Aorta (tissue), 5 donors: ENCODE results near the gene SLC4A1AP. TPM values are rescaled to one million over a fixed set of nuclear protein-coding genes. Genes with fewer than 3 reads are reported as not detected.

ENCODE experiments used
- ATAC-seq: fragments of 200-7000 bp; cut with Tn5 transposase; one replicate; pipeline ENCODE4 v1.9.1; 2022; ENCODE audit warnings: moderate library complexity; ENCODE audit not compliant: low FRiP score
- DNase-seq, 2 donors: peaks; one replicate each; pipeline ENCODE4 v3.0.0-alpha.2; 2020
- H3K27ac ChIP-seq, 2 donors: one replicate each; pipeline ENCODE4 v1.5.1; 2013; ENCODE audit warnings: low read length in 2 of 2, mild to moderate bottlenecking in 2 of 2, moderate library complexity in 2 of 2, control low read depth in 1 of 2, inconsistent platforms in 1 of 2, low read depth in 1 of 2
- H3K27me3 ChIP-seq, 2 donors: one replicate each; pipeline ENCODE4 v1.6.1; 2013; ENCODE audit warnings: control low read depth in 1 of 2, low read length in 1 of 2, mild to moderate bottlenecking in 1 of 2, moderate library complexity in 1 of 2; ENCODE audit not compliant: insufficient read depth in 2 of 2, control insufficient read depth in 1 of 2
- H3K36me3 ChIP-seq, 2 donors: one replicate each; pipeline ENCODE4 v1.6.1; 2013; ENCODE audit warnings: control low read depth in 1 of 2, low read length in 1 of 2, mild to moderate bottlenecking in 1 of 2; ENCODE audit not compliant: insufficient read depth in 2 of 2, control insufficient read depth in 1 of 2
- H3K4me1 ChIP-seq, 2 donors: one replicate each; pipeline ENCODE4 v1.6.1; 2013; ENCODE audit warnings: low read length in 2 of 2, control low read depth in 1 of 2, mild to moderate bottlenecking in 1 of 2, moderate library complexity in 1 of 2; ENCODE audit not compliant: insufficient read depth in 2 of 2, control insufficient read depth in 1 of 2
- H3K4me3 ChIP-seq, 2 donors: one replicate each; pipeline ENCODE4 v1.5.1; 2013; ENCODE audit warnings: low read length in 2 of 2, control low read depth in 1 of 2, mild to moderate bottlenecking in 1 of 2
- H3K9me3 ChIP-seq: one replicate; pipeline ENCODE4 v1.6.1; 2013; ENCODE audit warnings: mild to moderate bottlenecking, low read length; ENCODE audit not compliant: control insufficient read depth
- WGBS, 2 donors: extraction: QIAGEN DNeasy Blood & Tissue Kit; methylation state at CpG; one replicate each; pipeline ENCODE4 v1.1.7; 2013; 5-methylcytosine and 5-hydroxymethylcytosine counted together
- intact Hi-C, 2 donors: fragments of 100-400 bp; cut with DNase I; formaldehyde crosslinking; loops; one replicate each; pipeline versions ENCODE4 v1.14.2 to v1.15.0; 2022
- polyA plus RNA-seq, 2 donors: library from polyadenylated mRNA; stranded (reverse); fragments of 200-250 nt; gene quantifications; one replicate each; pipeline ENCODE4 v1.2.3, GENCODE V29; 2013
- total RNA-seq, 2 donors: library from RNA; stranded (reverse); fragmentation: NEBNext Ultra II Directional; extraction: Animal tissue kit (Norgen Biotek cat#: 25700); gene quantifications; one replicate each; pipeline ENCODE4 v1.2.1, GENCODE V29; 2021
- donor health status: healthy with polysubstance abuse.
- donor health status: Bipolar disorder and iron deficiency.
- donor health status: DM: no; HTN: no; CAD: no.
- donor health status: DM: no; HTN: no; CAD: no.
- donor health status: DM: yes; HTN: yes; CAD: no.

SLC4A1AP gene
- total and polyA plus RNA-seq, 4 donors = 10.3 to 19.7 (median 16.9) TPM

DNA sequence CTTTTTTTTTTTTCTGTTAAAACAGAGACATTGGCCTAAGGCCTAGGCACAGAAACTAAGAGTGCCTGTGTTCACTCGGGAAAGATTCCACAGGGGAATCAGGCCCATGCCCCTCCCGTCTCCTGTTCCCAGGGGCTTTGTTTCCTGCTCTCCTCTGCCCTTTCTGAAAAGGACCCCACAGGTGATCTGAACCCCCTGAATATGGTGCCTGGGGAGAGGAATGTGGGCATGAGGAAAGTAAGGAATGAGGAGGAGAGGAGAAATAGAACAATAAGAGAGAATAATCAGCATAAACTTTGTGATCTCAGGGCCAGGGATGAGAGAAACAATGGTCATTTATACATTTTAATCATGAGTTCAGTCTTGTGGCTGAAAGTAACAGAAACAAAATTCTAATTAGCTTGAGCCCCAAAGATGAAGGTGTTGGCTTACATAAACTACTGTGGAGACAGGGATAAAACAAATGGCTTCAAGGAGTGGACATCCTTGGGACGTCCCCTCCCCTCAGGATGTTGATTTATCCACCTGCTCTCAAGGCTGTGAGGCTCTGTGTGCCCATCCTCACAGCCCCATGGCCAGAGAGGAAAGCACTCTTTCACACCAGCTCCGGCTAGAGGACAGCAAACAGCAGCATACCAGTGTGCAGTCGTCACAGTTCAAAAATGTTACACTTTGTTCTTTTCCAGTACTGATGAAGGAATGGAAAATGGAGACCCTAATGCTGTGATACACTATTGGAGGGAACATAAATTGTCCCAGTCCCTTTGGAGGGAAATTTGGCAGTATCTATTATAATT lies 61.4 kb downstream of the SLC4A1AP start:
- no peaks in the 10 kb centered on the region for H3K27me3 ChIP-seq
- ATAC-seq (peak; percentile 80), DNase-seq (no peak)
- no peaks in the 10 kb centered on the region for H3K9me3 ChIP-seq
- H3K36me3 ChIP-seq = no peaks in the 10 kb centered on the region
- peak overlapping the region; percentile 97 to 99 for H3K27ac ChIP-seq
- intact Hi-C loops = loop anchor here in 1 of 2 donors (5.0 kb wide), 2 partner anchors 72 to 162 kb away; no protein-coding TSS in a partner anchor
- WGBS, 2 donors = 2 to 7% methylated on average over 5 of the region's 5 CpGs
- H3K4me3 ChIP-seq = no peak overlapping the region
- H3K4me1 ChIP-seq = no peaks in the 10 kb centered on the region

DNA sequence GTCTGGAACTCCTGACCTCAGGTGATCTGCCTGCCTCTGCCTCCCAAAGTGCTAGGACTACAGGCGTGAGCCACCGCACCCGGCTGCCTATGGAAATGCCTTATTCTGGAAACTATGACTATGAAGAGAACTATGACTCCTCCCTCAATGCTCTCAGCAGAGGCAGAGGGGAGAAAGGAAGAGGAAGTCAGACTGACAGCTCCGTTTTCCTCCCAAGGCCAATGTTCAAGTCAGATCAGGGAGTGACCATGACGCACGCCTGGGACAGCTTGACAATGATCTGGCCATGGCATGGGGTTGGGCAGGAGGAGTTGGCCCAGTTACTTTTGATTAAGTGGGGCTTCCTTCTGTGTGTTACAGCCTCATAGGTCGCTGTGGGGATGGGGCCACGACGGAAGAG lies 63.6 kb downstream of the SLC4A1AP start:
- intact Hi-C loops = no loop called here
- ATAC-seq (no peak), DNase-seq (no peak)
- no peak overlapping the region for H3K27ac ChIP-seq
- H3K36me3 ChIP-seq = no peaks in the 10 kb centered on the region
- H3K9me3 ChIP-seq = no peaks in the 10 kb centered on the region
- H3K4me1 ChIP-seq = no peaks in the 10 kb centered on the region
- WGBS, 2 donors = 93 to 96% methylated on average over 9 of the region's 9 CpGs
- no peaks in the 10 kb centered on the region for H3K27me3 ChIP-seq
- no peak overlapping the region for H3K4me3 ChIP-seq

DNA sequence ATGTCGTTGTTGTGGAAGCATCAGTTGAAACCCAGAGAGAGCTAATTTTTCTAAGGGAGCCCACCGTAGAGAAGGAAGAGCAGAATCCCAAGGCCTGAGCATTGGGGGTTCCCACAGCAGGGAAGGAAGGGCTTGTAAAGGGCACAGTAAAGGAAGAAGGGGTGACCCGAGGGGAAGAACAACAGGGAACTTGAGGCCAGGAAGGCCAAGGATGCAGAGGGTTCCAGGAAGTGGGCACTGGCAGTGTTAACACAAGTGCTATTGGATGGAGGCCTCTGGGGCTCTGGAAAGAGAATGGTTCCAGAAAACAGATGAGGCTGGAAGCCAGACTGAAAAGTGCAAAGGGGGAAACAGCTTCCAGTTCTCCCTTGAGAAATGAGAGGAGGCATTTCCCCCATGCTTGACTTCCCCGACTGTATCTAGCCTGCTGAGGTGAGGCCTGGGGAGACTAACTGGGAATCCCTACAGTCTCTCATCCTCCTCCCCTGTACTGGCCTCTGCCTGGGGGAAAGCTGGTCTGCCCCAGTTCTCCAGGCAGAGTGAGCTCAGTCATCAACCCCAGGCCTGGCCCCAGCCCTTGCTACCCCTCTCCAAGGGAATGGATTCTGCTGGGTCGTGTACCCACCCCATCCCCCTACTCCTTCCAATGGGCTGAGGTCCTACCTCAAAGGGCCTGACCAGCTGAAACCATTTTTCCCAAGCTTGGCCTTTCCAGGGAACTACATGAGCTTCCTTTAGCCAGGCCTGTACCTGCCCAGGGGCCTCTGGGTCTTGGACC lies 64.6 kb downstream of the SLC4A1AP start:
- H3K4me1 ChIP-seq = no peaks in the 10 kb centered on the region
- DNase-seq = no peak
- intact Hi-C loops = no loop called here

DNA sequence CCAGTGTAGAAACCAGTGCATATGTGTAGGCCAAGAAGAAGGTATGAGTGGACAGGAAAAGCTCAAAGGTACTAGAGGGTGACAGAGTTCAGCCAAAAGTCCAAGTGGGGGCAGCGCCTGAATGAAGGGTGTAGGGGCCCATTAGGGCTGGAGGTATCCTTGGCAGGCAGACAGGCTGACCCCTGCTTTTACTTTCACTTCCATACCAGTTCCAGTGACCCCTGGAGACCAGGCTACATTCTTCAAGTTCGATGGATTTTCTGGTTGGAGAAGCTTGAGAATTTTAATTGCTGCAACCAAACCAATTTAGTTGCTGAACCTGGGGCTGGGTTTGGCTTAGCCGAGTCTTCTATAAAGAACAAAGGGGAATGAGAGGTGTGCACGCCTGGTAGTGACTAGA lies 65.5 kb downstream of the SLC4A1AP start:
- no peaks in the 10 kb centered on the region for H3K4me1 ChIP-seq
- H3K4me3 ChIP-seq = no peak overlapping the region
- DNase-seq = no peak
- ATAC-seq = no peak
- no peak overlapping the region for H3K27ac ChIP-seq
- H3K36me3 ChIP-seq = no peaks in the 10 kb centered on the region
- H3K9me3 ChIP-seq = no peaks in the 10 kb centered on the region
- 50 to 56% methylated on average over 4 of the region's 4 CpGs for WGBS, 2 donors
- no peaks in the 10 kb centered on the region for H3K27me3 ChIP-seq
- intact Hi-C loops = no loop called here

More for the DNA sequence above, 64.6 kb downstream of the SLC4A1AP start:
- no peaks in the 10 kb centered on the region for H3K27me3 ChIP-seq
- no peak overlapping the region for H3K27ac ChIP-seq
- no peak for ATAC-seq
- no peak overlapping the region for H3K4me3 ChIP-seq
- H3K36me3 ChIP-seq = no peaks in the 10 kb centered on the region
- WGBS, 2 donors = 72 to 73% methylated on average over 5 of the region's 5 CpGs
- no peaks in the 10 kb centered on the region for H3K9me3 ChIP-seq

DNA sequence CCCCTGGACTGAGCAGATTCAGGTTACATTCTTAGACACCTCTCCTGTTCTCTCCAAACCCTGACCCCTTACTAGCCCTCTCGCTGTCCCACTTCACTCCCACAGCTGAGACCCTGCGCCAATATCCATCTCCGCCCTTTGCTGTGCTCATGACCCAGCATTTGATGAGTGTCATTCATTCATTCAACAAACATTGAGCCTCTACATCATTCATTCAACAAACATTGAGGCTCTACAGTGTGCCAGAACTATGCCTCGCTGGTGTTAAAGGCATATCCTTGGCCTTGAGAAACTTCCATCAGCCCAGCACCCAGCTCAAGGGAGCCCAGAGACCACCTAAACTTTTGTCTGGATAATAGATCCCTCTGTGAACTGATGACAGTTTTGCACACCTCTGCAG lies 65.9 kb downstream of the SLC4A1AP start:
- intact Hi-C loops = no loop called here
- Histone ChIP-seq H3K9me3 (no peaks in the 10 kb centered on the region), H3K4me3 (no peak overlapping the region), H3K36me3 (no peaks in the 10 kb centered on the region), H3K4me1 (no peaks in the 10 kb centered on the region), H3K27me3 (no peaks in the 10 kb centered on the region), H3K27ac (no peak overlapping the region)
- ATAC-seq (no peak), DNase-seq (no peak)
- 97 to 98% methylated on average over 4 of the region's 4 CpGs for WGBS, 2 donors

DNA sequence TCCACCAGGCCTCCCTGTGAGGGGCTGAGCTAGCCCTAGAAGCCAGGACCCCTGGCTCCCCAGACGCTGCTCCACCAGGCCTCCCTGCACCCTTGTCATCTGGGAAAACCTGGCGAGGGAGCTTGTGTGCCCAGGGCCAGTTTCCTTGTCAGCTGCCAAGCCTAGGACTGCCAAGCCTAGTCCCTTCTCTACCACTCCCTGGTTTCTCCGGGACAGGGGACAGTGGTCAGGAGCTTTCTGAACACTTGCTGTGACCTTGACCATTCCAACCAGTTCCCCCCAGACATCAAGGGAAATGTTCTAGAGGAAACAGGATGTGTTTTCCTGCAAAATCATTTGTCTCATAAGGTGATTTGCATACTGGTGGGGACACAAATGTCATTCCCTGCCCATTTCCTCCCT lies 66.6 kb downstream of the SLC4A1AP start:
- no peak for DNase-seq
- H3K27ac ChIP-seq = no peak overlapping the region
- no peak for ATAC-seq

DNA sequence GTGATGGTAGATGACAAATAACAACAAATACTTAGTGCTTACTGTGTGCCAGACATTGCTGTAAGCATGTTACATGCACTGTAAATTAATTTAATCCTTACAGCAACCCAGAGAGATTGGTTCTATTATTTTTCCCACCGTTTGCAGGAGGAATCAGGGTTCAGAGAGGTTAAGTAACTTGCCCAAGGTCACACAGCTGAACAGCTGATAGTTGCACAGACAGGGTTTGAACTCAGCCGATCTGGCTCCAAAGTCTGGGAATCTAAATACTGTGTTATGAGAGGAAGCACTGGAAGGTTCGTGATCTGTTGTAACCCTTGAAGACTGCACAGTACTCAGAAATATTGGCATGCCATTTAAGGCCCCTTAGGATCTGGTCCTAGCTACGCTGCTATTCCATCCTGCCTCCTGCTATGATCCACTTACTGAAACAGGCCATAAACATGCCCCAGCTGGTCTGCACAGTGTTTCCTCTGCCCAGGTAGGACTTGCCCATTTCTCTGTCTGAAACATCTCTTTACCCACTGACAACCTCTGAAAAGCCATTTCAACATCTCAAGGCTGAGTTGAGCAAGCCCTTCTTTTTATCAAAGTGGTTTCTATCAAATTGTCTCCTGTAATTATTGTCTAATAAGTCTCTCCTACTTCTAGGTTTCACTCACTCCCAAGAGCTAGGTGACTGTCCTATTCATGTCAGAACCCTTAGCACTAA lies 67.4 kb downstream of the SLC4A1AP start:
- no peak overlapping the region for H3K27ac ChIP-seq
- H3K27me3 ChIP-seq = no peaks in the 10 kb centered on the region
- H3K4me1 ChIP-seq = no peaks in the 10 kb centered on the region

More for the DNA sequence above, 66.6 kb downstream of the SLC4A1AP start:
- intact Hi-C loops = no loop called here
- Histone ChIP-seq H3K27me3 (no peaks in the 10 kb centered on the region), H3K4me3 (no peak overlapping the region), H3K36me3 (no peaks in the 10 kb centered on the region), H3K4me1 (no peaks in the 10 kb centered on the region), H3K9me3 (no peaks in the 10 kb centered on the region)
- WGBS, 2 donors = 14 to 19% methylated on average over 3 of the region's 3 CpGs

DNA sequence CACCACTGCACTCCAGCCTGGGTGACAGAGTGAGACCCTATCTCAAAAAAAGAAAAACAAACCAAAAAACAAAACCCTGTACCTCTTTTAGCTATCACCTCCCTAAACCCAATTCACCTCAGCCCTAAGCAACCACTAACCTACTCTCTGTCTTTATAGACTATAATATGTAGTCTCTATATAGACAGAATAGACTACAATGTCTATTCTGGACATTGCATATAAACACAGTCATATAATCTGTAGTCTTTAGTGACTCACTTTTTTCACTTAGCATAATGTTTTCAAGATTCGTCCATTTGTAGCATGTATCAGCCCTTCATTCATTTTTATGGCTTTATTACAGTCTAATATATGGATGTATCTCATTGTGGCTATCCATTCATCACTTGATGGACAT lies 70.6 kb downstream of the SLC4A1AP start:
- WGBS, 2 donors = 62 to 70% methylated on average over 1 of the region's 1 CpG
- no peaks in the 10 kb centered on the region for H3K27me3 ChIP-seq
- intact Hi-C loops = no loop called here
- no peak overlapping the region for H3K27ac ChIP-seq
- H3K4me1 ChIP-seq = no peaks in the 10 kb centered on the region
- H3K9me3 ChIP-seq = no peaks in the 10 kb centered on the region
- H3K4me3 ChIP-seq = no peak overlapping the region
- ATAC-seq (no peak), DNase-seq (no peak)
- no peaks in the 10 kb centered on the region for H3K36me3 ChIP-seq

More for the DNA sequence above, 67.4 kb downstream of the SLC4A1AP start:
- DNase-seq = no peak
- no peak for ATAC-seq
- WGBS, 2 donors = 81 to 82% methylated on average over 4 of the region's 4 CpGs
- Histone ChIP-seq H3K9me3 (no peaks in the 10 kb centered on the region), H3K4me3 (no peak overlapping the region), H3K36me3 (no peaks in the 10 kb centered on the region)
- intact Hi-C loops = no loop called here
